ENCODE measurements around the gene CDH23. TPM values are rescaled to one million over a fixed set of nuclear protein-coding genes. Genes with fewer than 3 reads are reported as not detected.

CDH23 gene
- total RNA-seq, 4 donors from 2014 or later: 14.4 to 29.6 (median 19.7) TPM

- Histone ChIP-seq H3K36me3 (no peaks in the 10 kb centered on the region), H3K4me1 (peaks cover 67 to 77% (median 74%) of the 10 kb centered on the region in 4 donors), H3K4me3 (no peak overlapping the region), H3K27me3 (no peaks in the 10 kb centered on the region), H3K27ac (replicated peaks in 1 of 4) (peak overlapping the region; percentile 88 to 93 (median 91)), H3K9me3 (no peaks in the 10 kb centered on the region)
- TF ChIP-seq CTCF (IDR thresholded peaks at IDR 0.05) (no peak), EP300 (IDR thresholded peaks at IDR 0.05) (no peak), POLR2A (IDR thresholded peaks at IDR 0.05; ENCODE audit: low read depth) (no peak), POLR2AphosphoS5 (IDR thresholded peaks at IDR 0.05) (no peak)
- intact Hi-C loops (cut with DNase I): no loop called here
- no peak for DNase-seq (ENCODE audit: extremely low spot score)
- WGBS: 84% methylated on average over 6 of the region's 8 CpGs
Observed at GRCh38 chr10:71715026-71715425, 318.3 kb downstream of the CDH23 start.

GRCh38 chr10:71715860-71716259 lies 319.1 kb downstream of the CDH23 start:
- WGBS: 96% methylated on average over 18 of the region's 20 CpGs
- TF ChIP-seq CTCF (IDR thresholded peaks at IDR 0.05): no peak
- no peak for TF ChIP-seq POLR2AphosphoS5 (IDR thresholded peaks at IDR 0.05)
- TF ChIP-seq EP300 (IDR thresholded peaks at IDR 0.05): no peak
- no peak for TF ChIP-seq POLR2A (IDR thresholded peaks at IDR 0.05; ENCODE audit: low read depth)
- Histone ChIP-seq H3K27ac (replicated peaks in 1 of 4) (peak overlapping the region in 2 of 4 donors; percentile 92 to 93), H3K36me3 (no peaks in the 10 kb centered on the region), H3K27me3 (no peaks in the 10 kb centered on the region), H3K4me1 (peaks cover 67 to 77% (median 74%) of the 10 kb centered on the region in 4 donors), H3K4me3 (no peak overlapping the region), H3K9me3 (no peaks in the 10 kb centered on the region)
- no peak for DNase-seq (ENCODE audit: extremely low spot score)
- intact Hi-C loops (cut with DNase I): no loop called here

- Histone ChIP-seq H3K4me1 (peaks cover 67 to 77% (median 74%) of the 10 kb centered on the region in 4 donors), H3K9me3 (no peaks in the 10 kb centered on the region), H3K36me3 (no peaks in the 10 kb centered on the region), H3K27ac (replicated peaks in 1 of 4) (peak overlapping the region in 2 of 4 donors; percentile 32 to 64), H3K4me3 (no peak overlapping the region), H3K27me3 (no peaks in the 10 kb centered on the region)
- TF ChIP-seq CTCF (IDR thresholded peaks at IDR 0.05): no peak
- no peak for TF ChIP-seq EP300 (IDR thresholded peaks at IDR 0.05)
- no peak for TF ChIP-seq POLR2AphosphoS5 (IDR thresholded peaks at IDR 0.05)
- no peak for DNase-seq (ENCODE audit: extremely low spot score)
- WGBS: 88% methylated on average over 5 of the region's 5 CpGs
- intact Hi-C loops (cut with DNase I): no loop called here
Observed at GRCh38 chr10:71716426-71716825, 319.7 kb downstream of the CDH23 start.

- TF ChIP-seq EP300 (IDR thresholded peaks at IDR 0.05) (no peak), POLR2A (IDR thresholded peaks at IDR 0.05; ENCODE audit: low read depth) (no peak), CTCF (IDR thresholded peaks at IDR 0.05) (no peak), POLR2AphosphoS5 (IDR thresholded peaks at IDR 0.05) (no peak)
- DNase-seq (ENCODE audit: extremely low spot score): no peak
- intact Hi-C loops (cut with DNase I): no loop called here
- no peak overlapping the region for H3K4me3 ChIP-seq
- H3K27ac ChIP-seq (replicated peaks in 1 of 4): peak overlapping the region; percentile 32 to 64 (median 46)
- no peaks in the 10 kb centered on the region for H3K36me3 ChIP-seq
- peaks cover 67 to 77% (median 74%) of the 10 kb centered on the region in 4 donors for H3K4me1 ChIP-seq
- no peaks in the 10 kb centered on the region for H3K27me3 ChIP-seq
- no peaks in the 10 kb centered on the region for H3K9me3 ChIP-seq
- WGBS: 84% methylated on average over 4 of the region's 4 CpGs
Observed at GRCh38 chr10:71717056-71717455, 320.3 kb downstream of the CDH23 start.

- H3K4me1 ChIP-seq: peaks cover 65 to 73% (median 71%) of the 10 kb centered on the region in 4 donors
- WGBS: 43% methylated on average over 2 of the region's 2 CpGs
- DNase-seq (ENCODE audit: extremely low spot score): no peak
- H3K36me3 ChIP-seq: no peaks in the 10 kb centered on the region
- H3K27me3 ChIP-seq: no peaks in the 10 kb centered on the region
- H3K4me3 ChIP-seq: no peak overlapping the region
- TF ChIP-seq EP300 (IDR thresholded peaks at IDR 0.05) (no peak), POLR2A (IDR thresholded peaks at IDR 0.05; ENCODE audit: low read depth) (no peak), POLR2AphosphoS5 (IDR thresholded peaks at IDR 0.05) (peak in 1 of 2 donors; percentile 7)
- intact Hi-C loops (cut with DNase I): no loop called here
- peak overlapping the region; percentile 32 to 64 (median 46) for H3K27ac ChIP-seq (replicated peaks in 1 of 4)
- H3K9me3 ChIP-seq: no peaks in the 10 kb centered on the region
Observed at GRCh38 chr10:71717551-71717951, 320.8 kb downstream of the CDH23 start.
